Thyroid gland (tissue), 4 donors: Measurements from ENCODE around the gene TASOR2.

ENCODE experiments used
- CTCF ChIP-seq, 6 experiments: fragments of 200-600 bp in 3 of 6; fragments of 450-650 bp in 3 of 6; sonication (generic) in 3 of 6; IDR thresholded peaks; one replicate each; pipeline ENCODE4 v1.5.1; 2016 to 2019; ENCODE audit warnings: antibody characterized with exemption in 6 of 6, mild to moderate bottlenecking in 2 of 6, inconsistent platforms in 1 of 6, moderate library complexity in 1 of 6
- POLR2A ChIP-seq, 2 donors: fragments of 450-650 bp; IDR thresholded peaks; one replicate each; pipeline ENCODE4 v1.6.1; 2017; ENCODE audit warnings: antibody characterized with exemption in 2 of 2, mild to moderate bottlenecking in 2 of 2, moderate library complexity in 1 of 2

- TF ChIP-seq CTCF (IDR thresholded peaks at IDR 0.05) (no peak), POLR2A (IDR thresholded peaks at IDR 0.05) (no peak)
Observed at GRCh38 chr10:5643346-5644067, 41.1 kb upstream of the TASOR2 start.
